GM20000 (cell line): Measurements from ENCODE around the gene RNF5.
"Not testable (repeated sequence)": the region's sequence is repeated elsewhere in the genome, so short reads cannot be mapped to it uniquely, and the experiment has no call there.

ENCODE experiments used
- DNase-seq: peaks from one replicate; pipeline ENCODE4 v3.0.0; 2012; ENCODE audit warnings: low spot score
- TF ChIP-seq, protein P1 (sequence below): IDR thresholded peaks from 2 replicates; pipeline ENCODE4 v1.5.1; 2012; ENCODE audit warnings: mild to moderate bottlenecking, control low read depth; ENCODE audit errors: extremely low read depth, missing control alignments

RNF5 gene

DNA sequence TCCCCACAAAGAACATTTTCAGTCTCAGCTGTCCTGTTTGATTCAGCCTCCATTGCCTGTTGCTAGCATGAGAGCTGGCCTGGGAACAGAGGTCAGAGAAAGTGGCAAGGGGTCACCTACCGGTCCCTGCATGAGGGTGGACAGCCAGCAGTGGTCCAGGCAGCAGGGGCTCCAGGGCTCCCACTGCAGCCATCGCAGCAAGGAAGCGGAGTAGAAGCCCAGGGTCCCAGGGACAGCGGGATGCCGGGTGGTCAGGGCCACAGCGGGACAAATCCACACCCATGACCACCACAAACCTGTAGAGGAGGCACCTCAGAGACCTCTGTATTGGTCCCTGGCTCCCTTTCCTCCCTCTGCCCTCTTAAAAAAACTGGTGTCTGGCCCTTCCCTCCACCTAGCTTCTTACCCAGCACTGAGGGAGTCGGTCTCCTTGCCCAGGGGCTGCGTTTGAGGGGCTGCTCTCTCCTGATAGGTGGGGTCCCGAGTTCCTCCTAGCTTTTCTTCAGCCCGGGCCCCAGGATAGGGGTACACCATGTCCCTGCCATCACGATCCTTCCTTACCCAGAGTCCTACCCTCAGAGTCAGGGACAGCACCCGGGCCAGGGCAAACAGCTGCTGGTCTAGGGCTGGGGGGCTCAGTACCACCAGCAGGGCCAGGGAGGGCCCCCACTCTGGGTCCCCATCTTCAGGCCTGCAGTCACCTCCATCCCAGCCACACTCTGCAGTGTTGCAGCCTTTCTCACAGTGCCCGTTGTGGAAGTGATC, 22.7 kb downstream of the RNF5 start:
- no peak for DNase-seq
- TF ChIP-seq, protein P1, sequence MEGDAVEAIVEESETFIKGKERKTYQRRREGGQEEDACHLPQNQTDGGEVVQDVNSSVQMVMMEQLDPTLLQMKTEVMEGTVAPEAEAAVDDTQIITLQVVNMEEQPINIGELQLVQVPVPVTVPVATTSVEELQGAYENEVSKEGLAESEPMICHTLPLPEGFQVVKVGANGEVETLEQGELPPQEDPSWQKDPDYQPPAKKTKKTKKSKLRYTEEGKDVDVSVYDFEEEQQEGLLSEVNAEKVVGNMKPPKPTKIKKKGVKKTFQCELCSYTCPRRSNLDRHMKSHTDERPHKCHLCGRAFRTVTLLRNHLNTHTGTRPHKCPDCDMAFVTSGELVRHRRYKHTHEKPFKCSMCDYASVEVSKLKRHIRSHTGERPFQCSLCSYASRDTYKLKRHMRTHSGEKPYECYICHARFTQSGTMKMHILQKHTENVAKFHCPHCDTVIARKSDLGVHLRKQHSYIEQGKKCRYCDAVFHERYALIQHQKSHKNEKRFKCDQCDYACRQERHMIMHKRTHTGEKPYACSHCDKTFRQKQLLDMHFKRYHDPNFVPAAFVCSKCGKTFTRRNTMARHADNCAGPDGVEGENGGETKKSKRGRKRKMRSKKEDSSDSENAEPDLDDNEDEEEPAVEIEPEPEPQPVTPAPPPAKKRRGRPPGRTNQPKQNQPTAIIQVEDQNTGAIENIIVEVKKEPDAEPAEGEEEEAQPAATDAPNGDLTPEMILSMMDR, result no peak

DNA sequence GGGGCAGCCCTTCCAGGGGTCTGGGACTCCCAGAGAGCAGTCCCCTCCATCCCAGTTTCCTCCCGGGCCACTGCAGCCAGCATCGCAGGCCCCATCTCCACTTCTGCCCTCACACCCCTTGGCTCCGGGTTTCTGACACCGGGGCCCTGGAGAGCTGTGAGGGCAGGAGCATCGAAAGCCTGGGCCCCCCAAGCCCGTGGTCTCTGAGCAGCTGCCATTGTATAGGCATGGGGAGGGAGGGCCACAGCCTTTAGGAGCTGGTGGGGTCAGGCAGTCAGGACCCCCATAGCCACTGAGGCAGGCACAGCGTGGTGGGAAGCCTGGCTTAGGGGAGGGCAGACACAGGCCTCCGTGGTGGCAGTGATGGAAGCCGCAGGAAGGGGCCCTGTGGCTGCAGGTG, 24.0 kb downstream of the RNF5 start:
- TF ChIP-seq, protein P1, result no peak
- DNase-seq, result no peak

DNA sequence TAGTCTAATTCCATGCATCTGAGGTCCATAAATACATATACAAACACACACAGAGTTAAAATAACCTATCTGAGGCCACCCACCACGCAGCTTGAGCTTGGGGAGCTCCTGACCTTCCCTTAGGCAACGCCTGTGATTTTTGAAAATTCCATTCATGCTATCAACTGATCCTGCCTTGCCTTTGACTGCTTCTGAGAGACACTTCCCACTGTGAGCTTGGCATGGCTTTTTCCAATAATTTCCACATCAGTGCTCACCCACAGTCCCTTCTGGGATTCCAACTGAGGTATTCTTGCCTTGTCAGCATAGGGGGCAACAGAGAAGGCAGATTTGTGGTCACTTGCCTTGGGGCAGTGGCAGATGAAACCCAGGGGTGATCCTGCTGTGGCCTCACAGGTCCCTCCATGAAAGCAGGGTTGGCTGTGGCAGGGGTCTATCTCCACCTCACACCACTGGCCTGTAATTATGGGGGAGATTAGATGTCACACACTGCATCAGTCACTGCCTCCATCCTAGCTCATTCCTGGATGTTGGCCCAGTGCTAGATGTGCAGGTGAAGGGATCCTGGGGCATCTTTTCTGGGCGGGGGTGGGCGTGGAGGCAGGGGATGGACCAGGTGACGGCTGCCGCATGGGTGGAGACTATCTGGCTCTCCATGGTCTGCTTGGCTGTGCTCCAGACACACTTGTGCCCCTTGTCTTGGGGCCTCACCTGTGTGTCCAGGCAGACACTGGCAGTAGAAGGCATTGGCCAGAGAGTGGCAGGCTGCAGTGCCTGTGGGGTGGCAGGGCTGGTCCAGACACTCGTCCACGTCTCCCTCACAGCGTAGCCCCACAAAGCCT, 25.4 kb downstream of the RNF5 start:
- no peak for DNase-seq
- TF ChIP-seq, protein P1, result no peak

DNA sequence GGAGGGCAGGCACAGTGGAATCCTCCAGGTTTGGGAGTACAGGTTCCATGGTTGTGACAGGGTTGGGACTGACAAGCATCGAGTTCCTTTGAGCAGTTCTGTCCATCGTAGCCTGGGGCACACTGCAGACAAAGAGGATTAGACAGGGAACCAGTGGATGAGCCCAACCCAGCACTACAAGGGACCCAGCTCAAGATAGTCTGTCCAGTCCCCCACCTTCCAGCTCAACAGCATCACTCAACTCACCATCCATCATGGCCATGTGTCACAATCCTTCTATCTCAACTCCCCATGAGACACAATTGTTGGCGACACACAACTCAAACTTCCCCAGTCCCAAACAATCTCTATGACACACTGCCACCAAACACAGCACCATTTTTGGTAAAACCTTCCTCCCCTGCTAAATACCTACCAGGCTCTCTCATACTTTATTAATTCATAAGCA, 26.1 kb downstream of the RNF5 start:
- no peak for DNase-seq
- TF ChIP-seq, protein P1, result no peak

DNA sequence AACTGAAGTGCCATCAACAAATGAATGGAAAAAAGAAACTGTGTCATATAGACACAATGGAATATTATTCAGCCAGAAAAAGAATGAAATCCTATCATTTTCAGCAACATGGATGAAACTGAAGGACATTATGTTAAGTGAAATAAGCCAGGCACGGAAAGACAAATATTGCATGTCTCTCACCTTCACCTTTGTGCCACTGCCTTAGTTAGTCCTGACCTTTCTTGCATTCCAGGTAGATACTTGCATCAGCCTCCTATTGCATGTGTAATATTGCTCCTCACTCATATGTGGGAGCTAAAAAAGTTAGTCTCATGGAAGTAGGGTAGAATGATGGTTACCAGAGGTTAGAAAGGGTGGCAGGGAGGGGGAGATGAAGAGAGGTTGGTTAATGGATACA, 30.8 kb downstream of the RNF5 start:
- TF ChIP-seq, protein P1, result no peak
- no peak for DNase-seq

DNA sequence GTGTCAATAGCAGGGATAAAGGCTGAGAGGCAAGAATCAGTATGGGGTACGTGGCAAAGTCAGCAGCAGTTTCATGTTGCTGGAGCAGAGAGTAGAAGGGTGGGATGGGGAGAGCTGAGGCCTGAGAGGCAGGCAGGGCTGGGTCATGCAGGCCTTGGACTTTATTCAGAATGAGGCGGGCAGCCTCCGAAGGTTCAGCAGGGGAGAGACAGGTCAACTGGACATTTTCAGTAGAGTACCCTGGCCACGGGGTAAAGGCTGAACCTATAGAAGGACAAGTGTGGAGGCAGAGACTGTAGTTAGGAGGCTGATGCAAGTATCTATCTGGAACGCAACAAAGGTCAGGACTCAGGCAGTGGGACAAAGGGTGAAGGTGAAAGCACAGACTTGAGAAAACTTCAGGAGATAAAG, 32.0 kb downstream of the RNF5 start:
- TF ChIP-seq, protein P1, result no peak
- no peak for DNase-seq

DNA sequence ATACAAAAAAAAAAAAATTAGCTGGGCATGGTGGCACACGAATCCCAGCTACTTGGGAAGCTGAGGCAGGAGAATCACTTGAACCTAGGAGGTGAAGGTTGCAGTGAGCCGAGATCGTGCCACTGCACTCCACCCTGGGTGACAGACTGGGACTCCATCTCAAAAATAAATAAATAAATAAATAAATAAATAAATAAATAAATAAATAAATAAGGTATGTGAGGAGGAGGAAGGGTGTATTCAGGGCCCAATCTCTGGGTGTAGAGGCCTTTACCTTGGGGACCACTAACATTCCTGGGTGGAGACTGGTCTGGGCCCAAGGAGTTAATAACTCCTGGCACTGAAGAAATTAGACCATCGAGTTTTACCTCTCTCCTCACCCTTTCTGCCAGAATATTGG, 33.2 kb downstream of the RNF5 start:
- not testable (repeated sequence) for DNase-seq
